ENCODE measurements around the gene EHMT1. TPM values are rescaled to one million over a fixed set of nuclear protein-coding genes. Genes with fewer than 3 reads are reported as not detected.

The EHMT1 gene
- total RNA-seq, 4 donors from 2014 or later, result 38.6 to 77.8 (median 54.3) TPM

GRCh38 chr9:137632230-137633161 is 13.7 kb downstream of the EHMT1 start:
- Histone ChIP-seq H3K4me1 (peaks cover 28 to 40% of the 10 kb centered on the region in 2 donors), H3K4me3 (no peak overlapping the region), H3K27me3 (no peaks in the 10 kb centered on the region), H3K36me3 (no peaks in the 10 kb centered on the region), H3K9me3 (no peaks in the 10 kb centered on the region), H3K27ac (peak overlapping the region in 3 of 4 donors; percentile 13 to 50 (median 33))
- intact Hi-C loops (cut with DNase I; ENCODE audit: low total_unique reads) (no loop called here), in situ Hi-C loops (cut with MboI; ENCODE audit: low sequenced_read_pairs in 4 of 4) (no loop called here)
- TF ChIP-seq CTCF (IDR thresholded peaks at IDR 0.05 in 4 of 5, conservative IDR thresholded peaks at IDR 0.05 in 1 of 5) (no peak), POLR2A (IDR thresholded peaks at IDR 0.05) (no peak)
- ATAC-seq (peak in 1 of 2 donors; percentile 51), DNase-seq (no peak)

GRCh38 chr9:137634016-137634415 is 15.2 kb downstream of the EHMT1 start:
- H3K27me3 ChIP-seq, result no peaks in the 10 kb centered on the region
- no peak for DNase-seq
- in situ Hi-C loops (cut with MboI; ENCODE audit: low sequenced_read_pairs in 4 of 4), result no loop called here
- peaks cover 22 to 32% of the 10 kb centered on the region in 2 donors for H3K4me1 ChIP-seq
- H3K4me3 ChIP-seq, result no peak overlapping the region
- H3K36me3 ChIP-seq, result no peaks in the 10 kb centered on the region
- ATAC-seq, result no peak
- H3K27ac ChIP-seq, result no peak overlapping the region
- intact Hi-C loops (cut with DNase I; ENCODE audit: low total_unique reads), result no loop called here
- TF ChIP-seq CTCF (IDR thresholded peaks at IDR 0.05 in 4 of 5, conservative IDR thresholded peaks at IDR 0.05 in 1 of 5), result no peak
- TF ChIP-seq POLR2A (IDR thresholded peaks at IDR 0.05), result no peak
- no peaks in the 10 kb centered on the region for H3K9me3 ChIP-seq

DNA sequence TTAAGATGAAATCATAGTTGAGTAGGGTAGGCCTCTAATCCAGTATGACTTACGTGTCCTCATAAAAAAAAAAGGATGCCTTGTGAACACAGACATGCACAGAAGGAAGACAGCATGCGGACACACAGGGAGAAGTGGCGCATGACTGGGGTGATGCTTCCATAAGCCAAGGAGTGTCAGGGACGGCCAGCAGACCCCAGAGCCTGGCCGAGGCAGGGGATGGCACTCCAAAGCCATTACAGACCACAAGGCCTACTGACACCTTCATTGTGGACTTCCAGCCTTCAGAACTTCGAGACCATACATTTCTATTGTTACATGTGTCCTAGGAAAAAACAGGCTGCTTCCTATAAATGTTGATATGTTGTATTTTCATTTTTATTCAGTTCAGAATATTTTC is 19.9 kb downstream of the EHMT1 start:
- no peak for ATAC-seq
- TF ChIP-seq POLR2A (IDR thresholded peaks at IDR 0.05) (no peak), CTCF (IDR thresholded peaks at IDR 0.05 in 4 of 5, conservative IDR thresholded peaks at IDR 0.05 in 1 of 5) (no peak)
- H3K9me3 ChIP-seq, result no peaks in the 10 kb centered on the region
- no peaks in the 10 kb centered on the region for H3K27me3 ChIP-seq
- intact Hi-C loops (cut with DNase I; ENCODE audit: low total_unique reads), result no loop called here
- in situ Hi-C loops (cut with MboI; ENCODE audit: low sequenced_read_pairs in 4 of 4), result no loop called here
- H3K36me3 ChIP-seq, result no peaks in the 10 kb centered on the region
- no peak for DNase-seq
- peaks cover 10 to 20% of the 10 kb centered on the region in 2 donors for H3K4me1 ChIP-seq
- no peak overlapping the region for H3K27ac ChIP-seq
- H3K4me3 ChIP-seq, result no peak overlapping the region

DNA sequence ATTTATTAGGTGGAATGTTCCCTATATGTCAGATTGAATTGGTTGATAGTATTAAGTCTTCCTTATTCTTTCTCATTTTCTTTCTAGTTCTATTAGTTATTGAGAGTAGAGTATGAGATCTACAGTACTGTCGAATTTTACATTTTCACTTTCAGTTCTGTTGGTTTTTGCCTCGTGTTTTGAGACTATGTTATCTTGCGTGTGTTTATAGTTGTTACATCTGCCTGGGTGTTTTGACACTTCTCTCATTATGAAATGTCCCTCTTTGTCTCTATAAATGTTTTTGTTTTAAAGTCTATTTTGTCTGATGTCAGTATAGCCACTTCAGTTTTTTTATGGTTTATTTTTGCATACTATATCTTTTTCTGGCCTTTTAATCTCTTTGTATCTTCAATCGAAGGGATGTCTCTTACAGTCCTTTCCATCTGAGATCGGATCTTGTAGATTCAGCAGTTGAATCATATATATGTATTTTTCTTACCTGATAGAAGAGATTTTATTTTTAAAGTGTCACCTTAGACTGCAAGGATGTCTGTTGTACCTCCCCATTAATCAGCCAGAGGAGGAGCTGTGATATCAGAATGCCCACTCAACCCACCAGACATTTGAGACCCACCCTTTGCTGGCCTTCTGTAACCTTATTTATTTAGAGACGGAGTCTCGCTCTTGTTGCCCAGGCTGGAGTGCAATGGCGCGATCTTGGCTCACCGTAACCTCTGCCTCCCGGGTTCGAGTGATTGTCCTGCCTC is 20.7 kb downstream of the EHMT1 start:
- Histone ChIP-seq H3K27ac (no peak overlapping the region), H3K36me3 (no peaks in the 10 kb centered on the region), H3K9me3 (no peaks in the 10 kb centered on the region), H3K4me3 (no peak overlapping the region), H3K27me3 (no peaks in the 10 kb centered on the region), H3K4me1 (peaks cover 10 to 20% of the 10 kb centered on the region in 2 donors)
- ATAC-seq, result no peak
- intact Hi-C loops (cut with DNase I; ENCODE audit: low total_unique reads), result no loop called here
- TF ChIP-seq CTCF (IDR thresholded peaks at IDR 0.05 in 4 of 5, conservative IDR thresholded peaks at IDR 0.05 in 1 of 5), result no peak
- TF ChIP-seq POLR2A (IDR thresholded peaks at IDR 0.05), result no peak
- in situ Hi-C loops (cut with MboI; ENCODE audit: low sequenced_read_pairs in 4 of 4), result no loop called here
- no peak for DNase-seq
